Measurements from ENCODE around the gene FAM199X.
"Not testable (repeated sequence)": the region's sequence is repeated elsewhere in the genome, so short reads cannot be mapped to it uniquely, and the experiment has no call there.

FAM199X gene

DNA sequence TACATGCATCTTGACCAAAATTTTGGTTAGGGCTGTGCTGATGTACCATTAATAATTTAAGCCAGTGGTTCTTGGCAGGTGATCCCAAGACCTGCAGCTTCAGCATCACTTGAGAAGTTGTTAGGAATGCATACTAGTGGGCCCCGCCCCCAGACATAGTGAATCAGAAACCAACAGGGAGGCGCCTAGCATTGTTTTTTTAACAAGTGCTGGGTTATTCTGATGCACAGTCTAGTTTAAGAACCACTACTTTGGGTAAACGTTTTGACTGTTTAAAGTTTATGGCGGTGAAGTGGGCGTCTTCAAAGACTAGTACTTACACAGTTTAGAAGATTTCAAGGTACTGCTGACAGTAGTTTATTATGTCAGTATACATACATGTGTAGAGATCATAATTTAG is 23.6 kb downstream of the FAM199X start:
- no peak for DNase-seq

DNA sequence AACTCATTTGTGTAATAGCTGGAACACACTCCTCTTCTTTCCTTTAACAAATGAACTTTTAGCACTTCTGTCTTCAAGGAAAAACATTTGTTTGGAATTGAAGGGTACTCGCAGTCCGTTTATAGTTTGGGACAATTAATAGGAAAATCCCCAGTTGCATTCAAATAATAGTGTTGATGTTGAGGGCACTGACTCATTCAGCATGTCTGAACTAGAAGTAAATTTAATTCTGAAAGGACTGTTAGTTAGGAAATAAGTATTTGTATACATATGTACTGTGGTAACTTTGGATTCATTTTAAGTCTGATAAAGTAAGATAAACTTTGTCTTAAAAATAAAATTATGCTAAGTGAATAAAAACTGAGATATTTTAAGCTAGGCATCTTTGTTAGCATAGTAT is 27.2 kb downstream of the FAM199X start:
- DNase-seq = no peak

DNA sequence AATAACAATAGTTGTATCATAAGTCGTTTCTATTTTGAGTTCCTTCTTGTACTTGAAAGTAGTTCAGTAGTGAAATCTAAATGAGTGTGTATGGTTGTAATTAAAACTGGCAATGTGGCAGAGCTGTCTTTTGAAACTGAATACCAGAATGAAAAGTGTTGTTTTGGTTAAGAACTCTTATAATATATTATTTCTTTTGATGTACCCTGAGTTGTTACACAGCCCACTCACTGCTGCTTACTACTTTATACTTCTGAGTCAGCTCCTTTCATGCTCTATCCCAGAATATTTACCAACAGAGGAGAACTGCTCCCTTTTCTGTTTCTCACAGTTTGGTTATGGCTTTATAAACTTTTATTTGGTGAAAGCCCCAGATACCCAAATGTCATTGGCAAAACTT is 28.8 kb downstream of the FAM199X start:
- DNase-seq = no peak

DNA sequence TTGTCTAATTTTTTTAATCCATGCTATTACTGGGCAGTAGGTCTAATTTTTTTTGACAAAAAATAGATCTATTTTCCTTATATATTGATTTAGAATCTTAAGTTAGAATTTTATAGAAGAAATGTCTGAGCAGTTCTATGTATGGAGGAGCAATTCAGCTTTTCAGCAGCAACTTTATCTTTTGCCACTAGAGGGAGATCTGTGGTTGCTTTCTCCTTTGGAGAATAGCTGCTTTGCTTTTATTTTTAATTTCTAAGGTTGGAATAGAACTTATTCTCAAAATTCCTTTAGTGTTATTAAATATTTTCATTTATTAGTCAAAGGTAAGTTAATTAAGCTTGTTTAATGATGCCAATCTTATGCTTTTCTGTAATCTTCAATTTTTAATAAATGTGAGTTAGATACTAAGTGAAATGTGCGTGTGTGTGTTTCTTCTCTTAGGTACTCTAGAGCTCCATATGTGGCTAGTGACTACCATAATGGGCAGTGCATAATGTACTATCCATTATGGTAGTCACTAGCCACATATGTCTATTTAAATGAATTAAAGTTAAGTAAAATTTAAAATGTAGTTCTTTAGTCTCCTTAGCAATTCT is 29.3 kb downstream of the FAM199X start:
- DNase-seq = peak; percentile 19

DNA sequence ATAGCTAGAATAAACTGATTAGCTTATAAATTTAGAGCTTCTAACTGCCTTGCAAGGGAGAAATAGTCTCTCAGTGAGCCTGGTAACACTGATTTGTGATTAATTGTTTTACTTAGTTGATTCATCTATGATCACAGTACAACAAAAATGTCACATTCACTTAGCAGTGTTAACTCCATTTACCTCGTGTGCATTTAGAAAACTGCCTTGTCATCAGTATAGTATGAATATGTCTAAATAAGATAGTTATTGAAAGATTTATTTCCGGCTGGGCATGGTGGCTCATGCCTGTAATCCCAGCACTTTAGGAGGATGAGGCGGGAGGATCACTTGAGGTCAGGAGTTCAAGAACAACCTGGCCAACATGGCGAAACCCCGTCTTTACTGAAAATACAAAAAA is 39.3 kb downstream of the FAM199X start:
- no peak for DNase-seq

DNA sequence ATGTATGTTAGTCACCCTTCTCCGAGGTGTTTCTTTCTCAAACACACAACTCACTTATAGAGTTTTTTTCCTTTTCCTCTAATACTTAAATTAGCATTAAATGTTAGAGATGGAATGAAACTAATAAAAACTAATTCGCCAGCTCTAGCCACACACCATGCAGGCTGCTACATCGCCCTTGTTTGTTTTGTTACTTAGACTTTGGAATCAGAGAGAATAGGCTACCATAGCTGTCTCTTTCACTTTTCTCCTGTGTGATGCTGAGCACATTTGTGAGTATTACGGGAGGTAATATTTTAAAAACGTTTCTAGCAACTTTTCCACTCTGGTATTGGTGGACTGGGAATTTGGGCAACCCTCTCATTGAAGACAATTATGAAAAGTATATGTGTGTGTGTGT is 44.9 kb downstream of the FAM199X start:
- DNase-seq = no peak

DNA sequence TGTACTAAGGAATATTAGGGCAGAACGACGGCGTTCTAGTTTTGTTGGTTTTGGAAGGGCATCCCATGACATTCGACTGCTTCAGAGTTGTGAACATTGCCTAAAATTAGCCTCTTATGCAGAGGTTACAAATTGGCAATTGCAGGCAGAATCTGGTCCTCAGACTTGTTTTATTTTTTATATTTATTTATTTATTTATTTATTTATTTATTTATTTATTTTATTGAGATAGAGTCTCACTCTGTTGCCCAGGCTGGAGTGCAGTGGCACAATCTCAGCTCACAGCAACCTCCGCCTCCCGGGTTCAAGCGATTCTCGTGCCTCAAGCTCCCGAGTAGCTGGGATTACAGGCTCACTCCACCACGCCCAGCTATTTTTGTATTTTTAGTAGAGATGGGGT is 63.8 kb downstream of the FAM199X start:
- DNase-seq = not testable (repeated sequence)
